Spinal cord (tissue), 10 donors: ENCODE measurements around the gene TRUB1. TPM values are rescaled to one million over a fixed set of nuclear protein-coding genes. Genes with fewer than 3 reads are reported as not detected.

Source experiments
- DNase-seq, 6 donors: peaks; one replicate each; pipeline versions ENCODE4 v3.0.0 to v3.0.0-alpha.2; 2013 to 2015; ENCODE audit warnings: low spot score in 6 of 6, low read depth in 4 of 6
- H3K27ac ChIP-seq: one replicate; pipeline ENCODE4 v1.5.1; 2013; ENCODE audit warnings: low read depth, low read length, control low read depth
- H3K27me3 ChIP-seq: one replicate; pipeline ENCODE4 v1.6.1; 2013; ENCODE audit warnings: low read length; ENCODE audit not compliant: control insufficient read depth, insufficient read depth
- H3K36me3 ChIP-seq: one replicate; pipeline ENCODE4 v1.6.1; 2013; ENCODE audit warnings: low read length; ENCODE audit not compliant: control insufficient read depth, insufficient read depth
- H3K4me1 ChIP-seq: one replicate; pipeline ENCODE4 v1.6.1; 2013; ENCODE audit warnings: low read length; ENCODE audit not compliant: control insufficient read depth, insufficient read depth
- H3K4me3 ChIP-seq: one replicate; pipeline ENCODE4 v1.5.1; 2013; ENCODE audit warnings: low read depth, low read length, control low read depth
- H3K9me3 ChIP-seq: one replicate; pipeline ENCODE4 v1.6.1; 2013; ENCODE audit warnings: low read length; ENCODE audit not compliant: control insufficient read depth, insufficient read depth
- WGBS: methylation state at CpG from one replicate; pipeline ENCODE4 v1.1.5; 2013; ENCODE audit warnings: missing lambda C conversion rate; ENCODE audit not compliant: insufficient coverage; 5-methylcytosine and 5-hydroxymethylcytosine counted together
- polyA plus RNA-seq, 2 donors: library from polyadenylated mRNA; unstranded; fragments of 120-200 nt; gene quantifications; one replicate each; pipeline ENCODE4 v1.2.1, GENCODE V29; 2013; ENCODE audit not compliant: insufficient read length in 2 of 2
- total RNA-seq, 2 donors: library from RNA; depleted of rRNA in 1 of 2; stranded (reverse); fragments of 120-200 nt in 1 of 2; fragments of >200 nt in 1 of 2; gene quantifications; one replicate each; pipeline versions ENCODE4 v1.2.3 to v1.2.4, GENCODE V29; 2013 to 2014
- donor health status: healthy.

Gene TRUB1
- total and polyA plus RNA-seq, 4 donors = 24.6 to 51.9 (median 30.2) TPM

DNA sequence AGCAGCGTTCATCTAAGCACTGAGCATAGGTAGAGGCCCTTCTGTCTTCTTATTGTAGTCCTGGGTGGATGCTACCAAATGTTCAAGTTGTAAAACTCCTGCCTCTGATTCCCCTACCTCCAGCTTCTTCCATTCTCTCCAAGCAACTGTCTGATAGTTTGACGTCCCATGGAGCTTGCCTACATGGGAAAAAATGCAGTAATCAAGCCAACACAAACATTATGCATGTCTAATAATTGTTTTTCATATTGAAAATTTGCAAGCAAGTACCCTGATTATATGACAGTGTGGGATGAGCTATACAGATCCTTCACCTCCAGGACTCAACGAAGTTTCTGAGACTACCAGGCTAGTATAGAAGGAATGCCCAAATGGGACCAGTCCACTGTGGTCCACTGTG, 31.0 kb upstream of the TRUB1 start:
- Histone ChIP-seq H3K36me3 (no peaks in the 10 kb centered on the region), H3K4me3 (no peak overlapping the region), H3K27ac (no peak overlapping the region), H3K4me1 (no peaks in the 10 kb centered on the region), H3K9me3 (no peaks in the 10 kb centered on the region), H3K27me3 (no peaks in the 10 kb centered on the region)
- no peak for DNase-seq
- WGBS = 100% methylated on average over 1 of the region's 3 CpGs

DNA sequence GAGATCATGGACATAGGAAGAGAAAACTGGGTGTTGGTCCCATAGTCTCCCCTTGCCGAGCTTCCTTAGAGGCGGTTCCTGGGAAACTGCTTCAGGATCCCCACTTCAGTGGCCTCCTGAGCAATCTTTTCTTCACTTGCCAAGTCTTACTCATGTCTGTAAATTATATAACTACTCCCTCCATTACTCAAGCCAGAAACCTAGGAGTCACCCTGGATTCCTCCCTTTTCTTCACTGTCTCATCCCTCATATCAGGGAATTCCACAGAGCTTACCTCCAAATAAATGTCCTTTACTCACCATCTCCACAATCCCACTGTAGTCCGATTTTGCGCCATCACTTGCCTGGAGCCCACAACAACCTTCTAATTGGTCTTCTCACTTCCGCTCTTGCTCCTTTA, 29.1 kb upstream of the TRUB1 start:
- Histone ChIP-seq H3K36me3 (no peaks in the 10 kb centered on the region), H3K4me1 (no peaks in the 10 kb centered on the region), H3K27ac (no peak overlapping the region), H3K4me3 (no peak overlapping the region), H3K9me3 (no peaks in the 10 kb centered on the region), H3K27me3 (no peaks in the 10 kb centered on the region)
- no peak for DNase-seq
- WGBS = 98% methylated on average over 3 of the region's 5 CpGs

DNA sequence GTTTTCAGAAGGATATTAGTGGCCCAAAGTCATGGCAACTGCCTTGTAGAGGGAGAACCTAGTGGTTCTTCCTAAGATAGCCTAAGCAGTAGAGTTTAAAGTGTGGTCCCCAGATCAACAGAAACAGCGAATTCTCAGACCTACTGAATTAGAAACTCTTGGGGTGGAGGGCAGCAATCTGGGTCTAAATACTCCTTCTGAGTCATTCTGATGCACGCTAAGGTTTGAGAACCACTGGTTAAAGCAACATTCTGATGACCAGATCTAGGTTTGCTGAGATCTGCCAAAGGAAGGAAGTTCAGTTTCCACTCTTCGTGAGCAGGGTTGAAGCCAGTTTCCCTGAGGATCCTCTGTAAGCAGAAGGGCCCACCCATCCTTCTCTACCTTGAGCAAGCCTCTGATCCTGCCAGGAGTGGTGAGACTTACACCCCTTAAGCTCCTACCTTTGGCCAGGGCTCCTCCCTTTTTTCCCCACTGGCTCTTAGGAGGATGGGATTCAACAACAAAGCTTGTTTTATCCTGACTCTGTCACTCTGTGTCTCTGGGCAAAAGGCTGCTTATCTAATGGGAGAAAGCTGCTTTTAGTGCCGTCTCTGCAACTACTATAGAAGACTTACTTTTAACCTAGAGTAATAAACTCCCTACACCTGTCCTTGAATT, 26.8 kb upstream of the TRUB1 start:
- DNase-seq = no peak

DNA sequence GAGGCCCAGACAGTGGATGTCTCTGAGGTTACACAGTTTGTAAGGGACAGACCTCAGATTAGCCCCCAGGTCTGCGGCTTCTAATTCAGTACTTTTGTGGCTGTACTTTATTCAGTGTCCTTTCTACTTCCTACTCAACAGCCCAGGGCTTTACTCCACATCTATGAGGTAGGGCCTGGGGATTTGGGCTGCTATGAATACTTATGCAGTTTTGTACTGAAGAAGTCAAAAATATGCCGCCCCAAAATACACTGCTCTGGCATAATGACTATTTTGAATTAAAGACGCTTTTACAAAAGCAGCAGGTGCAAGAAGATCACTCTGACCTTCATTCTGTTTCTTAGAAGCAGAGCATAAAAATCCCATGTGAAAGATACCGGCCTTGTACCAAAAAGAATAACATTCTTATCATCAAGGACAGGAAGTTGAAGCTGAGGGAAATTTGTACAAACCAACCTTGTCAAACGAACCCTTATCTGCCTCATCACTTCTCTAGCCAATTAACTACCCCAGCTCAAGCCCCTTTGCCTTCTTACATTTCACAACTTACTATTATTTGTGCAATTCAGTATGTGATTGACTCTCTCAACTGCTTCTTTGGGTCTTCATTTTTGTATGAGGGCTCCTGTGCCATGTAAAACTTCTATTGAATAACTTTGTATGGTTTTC, 26.1 kb upstream of the TRUB1 start:
- Histone ChIP-seq H3K27me3 (no peaks in the 10 kb centered on the region), H3K36me3 (no peaks in the 10 kb centered on the region), H3K4me1 (no peaks in the 10 kb centered on the region), H3K27ac (no peak overlapping the region), H3K9me3 (no peaks in the 10 kb centered on the region), H3K4me3 (no peak overlapping the region)
- 75% methylated on average over 2 of the region's 5 CpGs for WGBS
- no peak for DNase-seq

More for the DNA sequence above, 26.8 kb upstream of the TRUB1 start:
- H3K9me3 ChIP-seq = no peaks in the 10 kb centered on the region
- no peak overlapping the region for H3K4me3 ChIP-seq
- WGBS = 96% methylated on average over 3 of the region's 4 CpGs
- H3K4me1 ChIP-seq = no peaks in the 10 kb centered on the region
- no peak overlapping the region for H3K27ac ChIP-seq
- no peaks in the 10 kb centered on the region for H3K36me3 ChIP-seq
- H3K27me3 ChIP-seq = no peaks in the 10 kb centered on the region

DNA sequence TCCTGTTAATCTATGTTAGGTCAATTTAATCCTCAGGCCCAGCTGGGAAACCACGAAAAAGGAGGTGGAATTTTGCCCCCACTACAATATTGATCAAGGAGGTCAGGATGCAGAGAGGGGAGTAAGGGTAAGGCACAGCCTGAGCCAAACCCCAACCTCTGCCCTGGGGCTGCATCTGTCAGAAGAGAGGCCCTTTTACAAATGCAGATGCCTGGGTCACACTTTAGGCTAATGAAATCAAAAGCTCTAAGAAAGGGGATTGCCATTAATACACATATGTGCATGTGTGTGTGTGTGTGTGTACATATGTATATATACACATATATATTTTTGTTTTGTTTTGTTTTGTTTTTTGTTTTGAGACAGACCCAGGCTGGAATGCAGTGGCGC, 25.5 kb upstream of the TRUB1 start:
- no peak for DNase-seq
- no CpG with 5 or more reads among the region's 2 CpGs for WGBS
- no peaks in the 10 kb centered on the region for H3K36me3 ChIP-seq
- no peaks in the 10 kb centered on the region for H3K9me3 ChIP-seq
- no peaks in the 10 kb centered on the region for H3K4me1 ChIP-seq
- no peaks in the 10 kb centered on the region for H3K27me3 ChIP-seq
- H3K27ac ChIP-seq = no peak overlapping the region
- H3K4me3 ChIP-seq = no peak overlapping the region

DNA sequence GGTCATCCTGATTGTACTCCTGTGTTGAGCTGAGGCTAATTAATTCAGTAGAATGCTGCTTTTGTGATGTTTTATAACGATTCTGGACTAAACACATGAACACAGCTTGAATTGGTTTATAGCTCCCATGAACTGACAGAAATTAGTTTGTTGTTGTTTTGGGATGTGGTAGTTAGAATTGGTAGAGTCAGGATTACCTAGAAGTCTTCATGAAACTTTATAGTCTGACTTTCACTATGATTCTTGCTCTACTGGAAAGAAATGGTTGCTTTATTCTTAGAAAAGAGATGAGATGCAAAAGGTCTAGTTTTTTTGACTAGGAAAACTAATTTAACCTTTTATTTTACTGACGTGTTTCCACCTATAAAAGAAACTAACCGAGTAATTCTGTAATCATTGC, 23.4 kb upstream of the TRUB1 start:
- no peak overlapping the region for H3K27ac ChIP-seq
- H3K4me3 ChIP-seq = no peak overlapping the region
- no peaks in the 10 kb centered on the region for H3K9me3 ChIP-seq
- no CpG with 5 or more reads among the region's 3 CpGs for WGBS
- no peaks in the 10 kb centered on the region for H3K36me3 ChIP-seq
- no peaks in the 10 kb centered on the region for H3K27me3 ChIP-seq
- no peak for DNase-seq
- no peaks in the 10 kb centered on the region for H3K4me1 ChIP-seq

DNA sequence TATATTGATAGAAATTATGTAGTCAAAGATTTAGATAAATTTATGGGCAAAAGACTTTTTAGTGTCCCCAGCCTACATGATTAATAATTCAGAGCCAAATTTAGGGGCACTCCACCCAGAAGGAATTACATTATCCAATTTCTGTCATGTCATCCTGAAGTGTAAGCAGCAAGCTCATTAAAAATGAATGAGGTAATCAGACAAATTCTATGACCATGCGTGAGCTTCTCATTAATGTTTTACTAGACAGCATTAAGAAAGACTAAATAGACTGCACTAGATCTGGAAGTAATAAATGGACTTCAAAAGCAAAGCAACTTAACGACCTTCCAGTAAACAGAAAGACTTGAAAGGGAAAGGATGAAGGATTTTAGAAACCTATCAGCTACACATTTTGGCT, 22.7 kb upstream of the TRUB1 start:
- Histone ChIP-seq H3K27me3 (no peaks in the 10 kb centered on the region), H3K36me3 (no peaks in the 10 kb centered on the region), H3K9me3 (no peaks in the 10 kb centered on the region), H3K4me1 (no peaks in the 10 kb centered on the region), H3K4me3 (no peak overlapping the region), H3K27ac (no peak overlapping the region)
- whole genome bisulfite sequencing = no CpG with 5 or more reads among the region's 2 CpGs
- DNase-seq = peak in 1 of 6 donors; percentile 27

DNA sequence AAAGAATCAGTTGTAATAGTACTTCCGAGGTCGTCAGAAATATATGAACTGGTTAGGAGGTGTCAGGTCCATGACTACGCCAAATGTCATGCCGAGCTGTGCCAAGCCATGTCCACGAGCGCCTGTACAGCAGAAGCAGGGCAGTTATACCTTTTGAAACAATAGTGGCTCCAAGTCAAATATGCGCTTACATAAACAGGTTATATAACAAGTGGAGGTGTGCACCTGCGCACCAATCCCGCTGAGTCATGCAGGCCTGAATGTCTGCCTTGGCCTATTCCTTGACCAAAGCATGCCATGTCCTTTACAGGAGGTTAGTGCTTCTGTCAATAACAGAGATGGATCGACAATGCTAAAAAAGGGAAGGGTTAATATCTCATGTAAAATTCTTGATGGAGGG, 21.3 kb upstream of the TRUB1 start:
- H3K4me1 ChIP-seq = no peaks in the 10 kb centered on the region
- H3K9me3 ChIP-seq = no peaks in the 10 kb centered on the region
- H3K36me3 ChIP-seq = no peaks in the 10 kb centered on the region
- H3K27me3 ChIP-seq = no peaks in the 10 kb centered on the region
- DNase-seq = no peak
- no peak overlapping the region for H3K27ac ChIP-seq
- no peak overlapping the region for H3K4me3 ChIP-seq
- WGBS = 100% methylated on average over 4 of the region's 10 CpGs

DNA sequence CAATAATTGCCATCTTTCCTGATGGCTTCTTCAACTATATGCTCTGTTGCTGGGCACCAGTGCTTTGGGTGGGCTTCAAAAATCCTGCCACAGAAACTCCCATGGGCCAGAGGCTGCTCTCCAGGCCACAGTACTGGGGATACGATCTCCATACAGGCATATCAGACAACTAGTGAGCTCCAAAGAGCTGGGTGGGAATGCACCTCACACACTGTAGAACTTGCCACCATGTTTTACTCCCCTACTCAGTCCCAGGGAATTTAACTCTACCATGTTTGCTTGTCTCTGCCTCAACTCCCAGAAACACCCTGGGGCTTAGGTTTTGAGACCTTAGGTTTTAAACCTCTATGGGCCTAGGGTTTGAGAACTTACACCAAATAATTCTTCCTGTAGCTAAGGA, 20.5 kb upstream of the TRUB1 start:
- Histone ChIP-seq H3K9me3 (no peaks in the 10 kb centered on the region), H3K27ac (no peak overlapping the region), H3K27me3 (no peaks in the 10 kb centered on the region), H3K4me1 (no peaks in the 10 kb centered on the region), H3K36me3 (no peaks in the 10 kb centered on the region), H3K4me3 (no peak overlapping the region)
- 88% methylated on average over 1 of the region's 1 CpG for WGBS
- DNase-seq = no peak
